Stimulated activated CD8-positive, alpha-beta memory T cell treated with anti-CD3 and anti-CD28 coated beads, Interleukin-12 subunit alpha, Interleukin-12 subunit beta, amount 100 ng/mL, for 24 hours (primary cell): ENCODE results near the gene CCDC88C.

Source experiments
- DNase-seq: peaks from one replicate; pipeline ENCODE4 v3.0.0-alpha.2; 2020; ENCODE audit errors: extremely low read depth

The CCDC88C gene

DNA sequence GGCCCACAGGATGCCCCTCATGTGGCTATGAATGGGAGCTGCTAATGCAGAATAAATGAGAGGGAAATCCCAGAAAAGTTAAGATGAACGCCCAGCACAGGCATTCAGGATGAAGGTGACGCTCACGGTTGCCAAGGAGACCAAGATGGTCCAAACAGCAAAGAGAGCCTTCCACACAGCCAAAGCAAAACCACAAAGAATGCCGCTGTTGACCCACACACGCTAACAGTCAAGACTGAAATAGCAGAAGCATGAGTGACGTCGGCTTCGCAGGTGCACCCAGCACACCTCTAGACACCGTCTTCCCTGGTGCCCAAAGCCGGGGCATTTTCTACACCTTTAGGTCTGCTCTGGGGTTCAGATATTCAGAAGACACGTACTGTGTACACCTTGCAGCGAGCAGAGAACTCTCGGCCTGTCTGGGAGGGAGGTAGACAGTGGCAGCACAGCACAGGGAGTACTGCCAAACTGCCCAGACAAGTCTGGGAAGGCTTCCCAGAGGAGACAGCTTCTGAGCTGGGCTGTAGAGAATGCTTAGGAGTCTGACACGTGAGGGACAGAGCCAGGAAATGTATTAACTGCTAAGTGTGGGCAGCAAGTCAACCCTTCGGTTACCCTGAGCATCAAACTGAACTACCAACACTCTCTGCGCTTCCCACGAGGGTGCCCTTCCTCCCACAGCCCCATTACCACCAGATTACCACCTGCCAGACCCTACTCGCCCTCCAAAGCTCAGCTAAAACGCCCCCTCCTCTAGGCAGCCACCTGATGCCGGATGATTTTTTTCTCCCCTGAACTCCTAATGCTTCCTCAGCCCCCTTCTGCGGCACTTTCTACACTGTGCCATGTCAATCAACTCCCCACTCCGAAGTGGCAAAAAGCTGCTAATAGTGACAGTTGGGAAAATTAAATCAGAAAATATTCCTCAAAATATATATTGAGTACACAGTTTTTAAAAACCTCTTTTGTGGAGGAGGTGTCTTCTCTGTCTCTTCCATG is 50.1 kb downstream of the CCDC88C start:
- no peak for DNase-seq

DNA sequence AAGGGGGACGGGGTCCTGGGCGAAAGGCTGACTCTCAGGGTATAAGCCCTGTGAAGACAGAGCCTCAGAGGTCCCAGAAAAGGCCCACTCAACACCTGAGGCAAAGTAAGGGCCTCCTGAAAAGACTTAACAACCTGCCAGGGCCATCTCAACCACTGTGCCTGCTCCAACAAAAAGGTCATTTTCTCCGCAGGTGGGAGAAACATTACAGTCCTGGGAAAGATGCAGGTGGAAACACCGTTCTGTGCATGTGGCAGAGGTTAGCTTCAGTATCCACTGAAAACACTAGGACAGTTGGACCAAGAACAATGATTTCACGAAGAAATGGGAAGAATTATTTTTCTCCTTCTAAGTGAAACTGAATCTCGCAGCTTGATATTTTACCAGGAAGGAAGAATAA is 50.9 kb downstream of the CCDC88C start:
- DNase-seq = no peak

DNA sequence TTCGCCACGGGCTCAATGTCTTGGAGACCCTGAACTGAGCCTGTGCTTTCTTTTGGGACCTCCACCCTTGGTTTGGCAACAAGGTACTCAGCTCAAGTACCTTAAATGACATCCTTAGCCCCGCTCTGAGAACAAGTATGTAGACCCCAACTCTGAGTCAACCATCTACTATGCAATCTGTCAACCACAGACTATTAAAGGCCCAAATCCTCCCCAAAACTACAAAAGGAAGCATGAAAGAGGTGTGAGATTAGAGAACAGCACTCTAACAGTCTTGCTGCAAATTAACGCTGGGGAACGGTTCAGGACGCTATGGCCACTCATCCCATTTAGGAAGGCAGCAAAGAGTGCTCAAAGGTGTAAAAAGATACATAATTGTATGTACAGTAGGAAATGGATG is 52.1 kb downstream of the CCDC88C start:
- DNase-seq = no peak

DNA sequence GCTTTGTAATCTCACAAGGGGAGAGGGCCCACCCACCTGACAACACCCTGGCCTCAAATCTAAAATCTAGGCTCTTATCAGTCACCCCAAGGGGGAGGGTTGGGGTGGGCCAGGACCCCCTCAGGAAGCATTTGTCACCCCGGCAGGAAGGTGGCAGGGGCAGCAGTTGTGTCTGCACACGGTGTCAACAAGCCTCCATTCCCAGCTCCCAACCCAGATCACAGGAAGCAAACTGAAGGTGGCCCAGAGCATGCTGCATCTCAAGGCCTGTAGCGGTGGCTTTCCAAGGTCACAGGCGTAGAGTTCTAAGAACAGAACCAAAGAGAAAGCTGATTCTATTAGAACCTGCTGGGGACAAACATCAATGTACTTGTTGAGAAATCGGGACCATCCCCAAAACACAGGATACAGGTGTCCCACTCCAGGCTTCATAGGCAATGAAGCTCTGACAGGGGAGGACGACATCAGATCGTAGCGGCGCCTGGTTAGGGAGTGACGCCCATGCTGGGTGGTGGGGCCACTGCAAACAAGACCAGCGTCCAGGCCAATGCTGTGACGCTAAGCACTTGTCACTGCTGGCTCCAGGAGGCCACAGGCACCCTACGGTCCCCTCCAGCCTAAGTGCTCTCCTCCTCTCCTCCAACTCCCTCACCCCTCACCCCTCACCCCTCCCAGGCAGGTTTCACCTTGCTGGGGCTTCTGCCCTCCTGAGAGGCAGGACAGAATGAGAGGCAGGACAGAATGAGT is 52.9 kb downstream of the CCDC88C start:
- DNase-seq = no peak

DNA sequence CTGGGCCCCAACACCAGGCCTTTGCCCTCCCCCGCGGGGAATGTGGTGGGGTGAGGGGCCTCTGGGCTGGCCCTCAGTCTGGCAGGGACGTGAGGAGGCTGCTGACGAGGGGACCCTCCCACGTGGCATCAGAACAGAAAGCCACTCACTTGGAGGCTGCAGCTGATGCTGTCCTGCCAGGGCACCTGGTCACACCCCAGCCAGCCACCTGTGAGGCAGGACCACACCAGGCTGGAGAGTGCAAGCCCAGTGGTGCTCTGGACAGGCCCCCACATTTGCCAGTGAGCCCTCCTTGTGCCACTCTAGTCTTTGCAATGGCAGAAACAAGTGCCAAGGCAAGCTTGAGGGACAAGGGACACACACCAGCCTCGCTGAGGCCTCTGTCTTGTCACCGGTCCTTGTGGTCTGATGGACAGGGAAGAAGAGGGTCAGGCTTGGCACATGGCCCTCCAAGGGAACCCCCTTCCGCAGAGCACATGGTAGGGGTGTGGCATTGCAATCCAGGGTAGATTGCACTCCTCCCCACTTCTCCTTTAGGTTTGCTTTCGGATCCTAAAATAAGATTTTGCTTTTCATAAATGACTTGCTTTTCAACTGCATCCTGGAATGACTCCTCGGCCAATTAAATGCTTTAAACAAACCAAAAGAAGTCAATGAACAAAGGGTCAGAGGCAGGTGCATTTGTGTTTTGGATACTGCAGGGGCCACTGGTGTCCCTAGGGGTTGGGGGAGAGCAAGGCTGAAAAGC is 53.7 kb downstream of the CCDC88C start:
- no peak for DNase-seq

DNA sequence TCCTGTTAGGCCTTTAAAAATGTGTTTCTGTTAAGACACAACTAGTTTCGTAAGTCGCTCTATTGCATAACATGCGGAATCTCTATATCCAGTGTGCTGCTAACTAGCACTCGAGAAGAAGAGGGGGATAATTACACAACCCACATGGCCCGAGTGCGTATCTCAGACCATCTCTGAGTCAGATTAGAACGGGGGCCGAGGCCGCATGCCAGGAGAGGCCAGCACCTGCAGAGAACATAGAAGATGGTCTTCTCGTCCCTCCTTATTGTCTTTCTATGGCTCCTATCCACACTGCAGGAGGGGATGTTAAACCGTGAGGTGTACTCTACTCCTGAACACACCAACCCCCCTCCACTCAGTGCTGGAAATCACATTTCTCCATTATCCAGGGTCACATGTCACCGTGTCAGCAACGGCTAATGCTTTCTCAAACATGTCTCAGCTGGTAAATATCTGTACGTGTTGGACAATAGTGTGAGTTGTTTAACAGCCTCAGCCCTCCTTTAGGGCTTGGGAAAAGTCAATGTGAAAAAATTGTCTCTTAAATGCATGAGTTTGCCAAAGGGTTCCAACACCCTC is 56.3 kb downstream of the CCDC88C start:
- DNase-seq = no peak

DNA sequence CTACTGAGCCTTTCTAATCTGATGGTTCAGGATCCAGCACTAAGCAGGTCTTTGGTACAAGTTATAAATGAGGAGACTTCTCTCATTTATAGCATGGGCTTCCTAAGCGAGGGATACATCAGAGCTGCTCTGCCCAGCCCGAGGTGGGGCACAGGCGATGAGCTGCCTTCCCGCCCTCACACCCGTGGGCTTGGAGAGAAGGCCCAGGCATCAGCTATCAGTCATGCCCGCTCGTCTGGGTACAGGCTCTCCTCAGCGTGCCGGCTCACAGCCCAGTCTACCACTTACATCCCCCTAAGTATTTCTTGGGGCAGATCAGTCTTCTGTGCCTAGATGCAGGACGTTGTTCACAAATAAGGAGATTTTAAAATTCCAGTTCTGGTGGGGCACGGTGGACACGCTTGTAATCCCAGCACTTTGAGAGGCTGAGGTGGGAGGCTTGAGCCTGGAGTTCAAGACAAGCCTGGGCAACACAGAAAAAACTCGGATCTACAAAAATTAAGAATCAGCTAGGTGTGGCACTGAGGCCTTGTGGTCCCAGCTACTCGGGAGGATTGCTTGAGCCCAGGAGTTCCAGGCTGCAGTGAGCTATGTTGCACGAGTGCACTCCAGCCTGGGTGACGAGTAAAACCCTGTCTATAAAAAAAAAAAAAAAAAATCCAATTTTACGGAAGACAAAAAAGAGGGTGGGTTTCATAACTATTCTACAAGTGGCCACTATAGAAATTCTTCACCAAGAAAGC is 57.0 kb downstream of the CCDC88C start:
- DNase-seq = no peak

DNA sequence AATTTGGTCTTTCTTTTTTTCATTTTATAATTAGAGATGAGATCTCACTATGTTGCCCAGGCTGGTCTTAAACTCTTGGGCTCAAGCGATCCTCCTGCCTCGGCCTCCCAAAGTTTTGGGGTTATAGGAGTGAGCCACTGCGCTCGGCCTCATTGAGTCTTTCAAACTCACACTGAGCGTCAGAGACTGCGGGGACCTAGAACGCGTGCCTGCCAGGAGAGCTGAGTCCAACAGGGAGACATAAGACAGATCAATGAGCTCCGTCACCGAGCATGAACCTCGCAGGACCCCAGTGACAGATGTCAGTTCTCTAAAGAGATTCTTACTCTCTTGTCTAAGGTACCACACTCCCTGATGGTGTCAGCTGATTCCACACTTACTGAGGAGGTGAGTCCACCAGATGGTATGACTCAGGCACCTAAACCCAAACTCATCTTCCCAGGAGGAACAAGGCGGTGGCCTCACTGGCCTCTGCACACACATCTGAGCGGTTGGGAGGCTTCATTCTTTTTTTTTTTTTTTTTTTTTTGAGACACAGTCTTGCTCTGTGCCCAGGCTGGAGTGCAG is 58.9 kb downstream of the CCDC88C start:
- DNase-seq = no peak

DNA sequence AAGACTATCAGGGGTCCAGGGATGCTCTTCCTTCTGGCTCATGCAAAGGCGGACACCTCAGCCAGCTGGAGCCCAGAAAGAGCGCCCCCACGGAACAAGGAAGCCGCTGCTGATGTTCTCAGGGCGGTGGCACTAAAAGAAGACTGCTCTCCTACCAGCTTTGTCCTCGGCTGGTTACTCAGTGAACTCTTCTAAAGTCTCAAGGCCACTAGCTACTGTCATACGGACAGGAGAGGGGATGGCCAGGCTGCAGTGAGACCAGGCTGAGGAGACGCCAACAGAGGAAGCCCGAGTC is 59.6 kb downstream of the CCDC88C start:
- no peak for DNase-seq

DNA sequence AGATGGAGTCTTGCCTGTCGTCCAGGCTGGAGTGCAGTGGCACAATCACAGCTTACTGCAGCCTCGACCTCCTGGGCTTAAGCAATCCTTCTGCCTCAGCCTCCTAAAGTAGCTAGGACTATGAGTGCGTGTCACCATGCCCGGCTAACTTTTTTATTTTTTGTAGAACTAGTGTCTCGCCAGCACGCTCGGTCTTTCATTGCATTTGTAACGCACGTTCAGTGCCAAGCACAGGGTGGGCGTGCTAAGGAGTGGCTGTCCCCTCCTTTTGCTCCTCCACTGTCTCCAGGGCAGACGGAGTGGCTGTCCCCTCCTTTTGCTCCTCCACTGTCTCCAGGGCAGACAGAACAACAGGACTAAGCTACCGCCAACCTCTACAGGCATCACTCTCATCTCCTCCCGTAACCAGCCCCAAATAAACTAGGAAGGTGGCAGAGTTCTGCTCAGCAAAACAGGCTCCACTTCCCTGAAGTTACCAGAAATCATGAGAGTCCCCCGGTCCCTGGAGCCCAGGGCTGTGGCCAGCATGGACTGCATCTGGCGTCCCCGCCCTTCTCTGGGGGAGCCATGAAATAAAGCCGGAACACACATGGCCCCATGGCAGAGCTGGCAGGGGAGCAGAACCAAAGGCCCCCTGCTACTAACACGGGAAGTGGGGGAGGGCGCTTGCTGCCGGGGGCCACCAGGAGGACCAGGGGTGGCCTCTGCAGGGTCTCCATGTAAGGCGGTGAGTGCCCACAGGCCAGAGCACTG is 60.2 kb downstream of the CCDC88C start:
- DNase-seq = no peak

DNA sequence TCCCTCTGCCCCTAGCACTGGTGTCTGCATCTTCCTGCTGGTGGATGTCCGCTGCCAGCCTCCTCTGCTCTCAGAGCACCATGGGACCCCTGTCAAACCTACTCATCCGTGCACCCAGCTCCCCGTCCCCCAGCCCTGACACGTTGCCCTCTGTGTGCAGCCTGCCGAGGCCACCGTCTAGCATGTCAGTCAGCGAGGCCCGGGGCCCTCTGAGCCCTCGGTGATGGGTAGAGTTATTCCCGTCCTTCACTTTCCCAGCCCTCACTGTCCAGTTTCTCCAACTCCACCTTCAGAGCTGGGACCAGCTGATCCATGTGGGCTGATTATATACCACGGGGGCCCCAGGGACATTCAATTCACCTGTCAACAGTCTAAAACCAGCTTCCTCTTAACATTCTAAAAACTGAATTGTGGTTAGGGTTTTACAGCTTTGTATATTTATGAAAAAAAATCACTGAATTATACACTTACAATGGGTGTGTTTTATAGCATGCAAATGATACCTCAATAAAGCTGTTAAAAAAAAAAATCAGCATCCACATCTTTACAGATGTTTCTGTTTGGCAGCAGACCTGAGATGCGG is 61.3 kb downstream of the CCDC88C start:
- DNase-seq = no peak

DNA sequence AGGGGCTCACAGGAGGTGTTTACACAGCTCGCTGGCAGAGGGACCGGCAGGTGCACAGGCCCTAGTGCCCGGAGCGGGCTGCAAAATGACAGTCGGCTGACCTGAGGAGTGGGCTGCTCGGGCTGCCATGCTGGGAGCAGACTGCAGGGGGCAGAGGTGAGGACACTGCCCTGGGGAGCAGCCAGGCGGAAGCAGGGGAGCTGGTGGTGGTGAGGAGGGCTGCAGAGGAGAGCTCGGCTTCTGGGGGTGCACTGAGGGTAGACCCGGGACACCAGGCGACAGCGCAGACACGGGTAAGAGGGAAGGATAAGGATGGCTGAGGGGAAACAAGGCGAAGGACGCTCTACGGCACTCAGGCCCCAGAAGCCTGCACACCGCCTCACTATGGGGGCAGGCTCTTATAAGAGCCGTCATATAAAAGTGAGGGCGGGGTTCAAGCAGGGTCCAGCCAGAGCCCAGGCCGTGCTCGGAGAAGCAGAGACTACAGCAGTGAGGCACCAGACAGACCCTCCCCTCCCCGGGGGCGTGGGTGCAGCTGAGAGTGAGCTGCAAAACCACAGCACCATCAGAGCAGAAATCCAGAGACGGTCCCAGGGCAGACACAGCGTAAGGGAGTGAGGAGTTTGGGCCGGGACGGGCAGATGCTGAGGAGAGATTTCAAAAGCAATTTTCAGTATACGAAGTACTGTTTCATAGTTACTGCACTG is 62.5 kb downstream of the CCDC88C start:
- no peak for DNase-seq

DNA sequence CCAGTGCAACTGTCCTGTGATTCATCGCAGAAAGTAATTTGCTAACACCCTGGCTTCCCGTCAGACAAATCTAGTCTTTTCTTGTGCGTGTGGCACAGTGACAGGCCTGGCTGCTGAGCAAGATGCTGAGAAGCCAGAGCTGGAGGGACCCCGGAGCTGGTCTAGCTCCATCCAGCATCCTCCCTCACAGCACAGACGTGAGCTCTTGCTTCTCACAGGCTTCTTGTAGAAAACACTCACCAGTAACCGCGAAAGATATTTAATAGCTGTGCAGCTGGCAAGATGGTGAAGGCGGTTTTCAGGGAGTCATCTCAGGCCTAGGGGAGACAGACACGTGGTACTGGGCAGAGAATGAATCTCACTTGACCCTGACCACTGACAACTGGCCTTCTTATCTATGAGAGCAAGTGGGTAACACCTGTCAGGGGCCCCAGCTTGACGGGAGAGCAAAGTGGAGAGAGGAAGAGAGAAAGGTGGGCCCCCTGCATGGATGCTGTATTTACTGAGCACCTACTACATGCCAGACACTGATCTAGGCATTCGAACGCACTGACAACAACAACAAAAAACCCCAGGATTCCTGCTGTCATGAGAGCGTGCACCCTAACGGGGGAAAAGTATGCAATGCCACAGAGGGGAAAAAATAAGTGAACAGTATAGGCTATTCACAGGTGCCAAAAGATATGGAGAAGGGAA is 63.3 kb downstream of the CCDC88C start:
- no peak for DNase-seq

DNA sequence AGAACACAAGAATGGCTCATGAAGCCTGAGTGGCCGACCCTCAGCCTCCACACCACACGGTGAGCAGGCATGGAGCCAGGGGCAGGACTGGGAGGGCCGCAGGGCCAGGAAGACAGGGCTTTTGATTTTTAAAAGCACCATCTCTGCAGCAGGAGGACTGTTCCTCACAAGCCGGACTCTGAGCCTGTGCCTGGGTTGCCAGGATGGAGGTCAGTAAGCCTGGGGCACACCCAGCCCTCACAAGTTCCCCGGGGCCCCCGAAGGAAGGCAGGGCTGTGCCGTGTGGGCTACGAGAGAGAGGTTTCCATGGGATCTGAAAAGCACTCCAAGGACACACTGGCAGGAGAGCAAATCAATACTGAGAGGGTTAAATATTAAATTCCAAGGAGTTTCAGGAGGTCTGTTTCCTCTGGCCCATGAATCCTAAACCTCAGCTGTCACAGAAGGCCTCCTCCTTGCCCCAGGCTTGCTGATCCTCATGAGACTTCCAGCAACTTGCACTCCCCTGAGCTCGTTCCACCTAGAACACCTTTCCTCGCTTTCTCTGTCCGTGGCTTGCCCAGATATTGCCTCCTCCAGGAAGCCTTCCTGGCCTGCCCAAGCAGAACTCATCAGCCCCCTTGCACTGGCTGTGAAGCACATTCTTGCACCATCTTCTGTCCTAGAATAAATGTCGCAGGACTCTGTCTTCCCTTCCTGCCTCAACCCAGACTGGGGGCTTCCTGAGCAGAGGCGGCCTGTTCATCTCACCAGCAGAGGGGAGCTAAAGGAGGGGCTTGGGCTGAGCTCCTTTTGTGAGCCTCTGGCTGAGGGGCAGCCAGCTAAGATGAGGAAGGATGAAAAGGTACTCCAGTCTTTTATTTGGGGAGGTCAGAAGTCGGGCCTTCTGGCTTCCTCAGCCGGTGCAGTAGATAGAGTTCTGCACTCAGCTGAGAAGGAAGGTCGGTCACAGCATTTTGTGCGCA is 64.6 kb downstream of the CCDC88C start:
- no peak for DNase-seq

DNA sequence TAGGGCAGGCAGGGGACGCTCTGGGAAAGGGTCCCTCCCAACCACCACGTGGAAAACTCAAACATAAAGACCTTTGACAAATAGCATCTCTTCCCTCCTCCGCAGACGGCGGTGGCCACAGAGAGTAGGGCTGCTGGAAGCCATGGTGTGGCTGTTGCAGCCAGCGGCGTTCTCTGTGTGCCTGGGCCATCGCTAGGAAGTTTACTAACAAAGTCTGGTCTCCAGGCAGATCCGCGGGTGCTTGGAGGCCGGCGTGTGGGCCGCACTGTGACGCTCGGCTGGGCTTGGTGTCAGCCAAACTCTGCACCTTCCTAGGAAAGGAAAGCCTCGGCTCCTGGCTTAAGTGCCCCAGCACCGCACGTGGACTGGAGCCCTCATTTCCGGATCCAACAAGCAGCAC is 65.6 kb downstream of the CCDC88C start:
- DNase-seq = no peak

DNA sequence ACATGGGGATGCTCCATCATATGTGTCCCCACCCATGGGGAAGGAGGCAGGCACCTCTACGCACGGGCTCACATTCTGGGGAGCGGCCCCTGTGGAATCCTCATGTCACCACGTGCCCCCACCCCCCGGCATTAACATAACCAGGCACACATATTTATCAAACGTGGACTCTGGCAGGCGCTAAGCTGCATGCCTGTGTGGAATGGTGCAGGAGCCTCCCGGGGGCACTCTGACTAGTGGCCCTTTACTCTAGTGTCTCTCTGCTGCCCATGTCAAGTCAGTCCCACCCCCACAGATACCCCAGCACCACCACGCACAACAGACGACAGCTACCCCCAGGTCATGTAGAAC is 66.1 kb downstream of the CCDC88C start:
- no peak for DNase-seq

DNA sequence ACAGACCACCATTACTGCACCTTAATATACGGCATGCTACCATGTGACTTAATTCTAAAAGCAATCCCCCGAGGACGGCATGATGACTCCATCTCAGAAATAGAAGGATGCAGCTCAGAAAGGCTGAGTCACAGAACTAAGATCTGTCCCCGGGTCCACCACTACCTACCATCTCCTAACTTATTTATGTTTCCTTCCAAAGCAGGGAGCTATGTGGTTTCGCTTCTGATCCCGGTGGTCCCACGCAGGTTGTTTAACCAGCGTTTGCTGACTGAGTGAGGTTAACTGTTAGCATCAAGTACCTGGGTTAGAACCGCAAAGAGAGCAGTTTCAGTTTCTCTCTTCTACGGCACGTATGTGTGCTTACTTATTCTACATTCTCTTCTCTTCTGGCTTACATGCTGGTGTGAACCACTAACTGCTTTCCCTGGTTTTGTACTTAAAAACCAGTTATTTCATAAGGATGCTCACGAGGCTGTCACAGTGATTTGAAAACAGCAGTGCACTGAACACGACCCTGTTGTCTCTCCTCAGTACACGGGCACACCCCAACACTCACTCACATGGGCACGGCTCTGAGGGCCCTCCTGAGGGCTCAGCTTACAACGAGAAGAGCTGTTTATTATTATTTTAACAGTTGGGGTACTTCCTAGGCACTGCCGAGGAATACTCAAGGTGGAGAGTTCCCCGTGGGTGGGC is 66.7 kb downstream of the CCDC88C start:
- peak; percentile 31 for DNase-seq
